Caki2 (cell line): ENCODE results near the gene EXD3. TPM values are rescaled to one million over a fixed set of nuclear protein-coding genes. Genes with fewer than 3 reads are reported as not detected.
"Not testable (repeated sequence)": the region's sequence is repeated elsewhere in the genome, so short reads cannot be mapped to it uniquely, and the experiment has no call there.

Source experiments
- DNase-seq: peaks from one replicate; pipeline ENCODE4 v3.0.0-alpha.2; 2015; ENCODE audit warnings: low read depth
- in situ Hi-C: cut with HindIII; loops from 2 replicates; pipeline ENCODE4 v1.10.0; 2016; ENCODE audit warnings: low sequenced_read_pairs, low pct_unique_long_range_greater_than_20kb, mixed read lengths
- total RNA-seq: library from RNA; depleted of rRNA; stranded (reverse); fragments of >200 nt; shearing (Covaris generic); gene quantifications from 2 replicates; pipeline ENCODE4 v1.2.3, GENCODE V29; 2014; ENCODE audit warnings: low replicate concordance

EXD3 gene
- total RNA-seq, 1 experiment from 2014 or later, result 5.3 TPM

DNA sequence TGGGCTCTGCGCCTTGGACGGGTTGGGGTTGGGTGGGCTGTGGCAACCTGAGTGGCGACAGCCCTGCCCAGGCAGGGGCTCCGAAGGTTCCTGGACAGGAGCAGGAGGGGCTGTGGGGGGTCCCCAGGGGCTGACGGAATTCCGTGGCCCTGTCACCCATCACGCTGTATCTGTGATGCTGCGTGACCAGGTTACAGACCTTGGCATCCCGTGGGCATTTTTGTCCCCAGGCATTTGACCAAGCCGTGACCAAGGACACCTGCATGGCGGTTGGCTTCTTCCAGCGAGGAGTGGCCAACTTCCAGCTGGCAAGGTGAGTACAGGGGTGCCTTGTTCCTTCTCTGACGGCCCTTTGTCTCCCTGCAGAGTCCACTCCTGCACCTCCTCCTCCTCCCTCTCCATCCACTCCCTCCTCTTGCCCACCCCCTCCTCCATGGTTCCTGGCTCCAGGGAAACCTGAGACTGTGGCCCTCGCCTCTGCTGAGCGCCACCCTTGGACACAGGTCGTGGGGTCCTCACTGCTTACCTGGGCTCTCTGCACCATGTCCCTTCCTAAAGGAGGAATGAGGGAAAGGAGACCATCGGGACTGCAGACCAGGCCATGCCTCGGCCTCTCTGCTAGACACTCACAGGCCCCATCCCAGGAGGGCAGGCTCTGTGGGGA lies 3.2 kb upstream of the EXD3 start:
- in situ Hi-C loops, result no loop called here
- no peak for DNase-seq

DNA sequence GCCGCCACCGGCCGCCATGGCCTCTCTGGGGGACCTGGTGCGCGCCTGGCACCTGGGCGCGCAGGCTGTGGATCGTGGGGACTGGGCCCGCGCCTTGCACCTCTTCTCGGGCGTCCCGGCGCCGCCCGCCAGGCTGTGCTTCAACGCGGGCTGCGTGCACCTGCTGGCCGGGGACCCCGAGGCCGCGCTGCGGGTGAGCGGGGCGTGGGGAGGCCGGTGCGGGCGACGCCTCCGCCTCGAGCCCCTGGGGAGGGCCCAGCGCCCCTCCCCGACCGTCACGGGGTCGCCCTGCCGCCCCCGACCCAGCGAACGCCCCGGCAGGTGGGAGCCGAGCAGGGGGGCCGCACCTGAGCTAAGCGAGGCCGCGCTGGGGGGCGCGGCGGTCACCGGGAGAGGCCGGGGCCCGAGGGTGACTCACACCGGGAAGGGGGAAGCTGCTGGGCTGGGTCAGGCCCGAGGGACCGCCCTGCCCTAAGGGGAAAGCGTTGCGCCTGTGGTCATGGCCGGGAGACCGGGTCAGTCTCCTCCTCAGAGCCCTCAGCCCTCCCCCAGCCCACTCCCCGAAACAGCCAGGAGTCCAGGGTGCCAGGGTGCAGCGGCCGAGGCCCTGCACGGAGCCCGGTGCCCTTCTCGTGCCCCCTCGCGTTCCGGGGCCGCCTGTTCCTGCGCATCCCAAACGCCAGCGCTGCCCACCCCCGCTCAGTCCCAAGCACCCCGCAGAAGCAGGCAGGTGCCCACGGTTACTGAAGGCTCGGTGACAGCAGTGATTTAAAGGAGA lies 741 bp upstream of the EXD3 start:
- in situ Hi-C loops, result no loop called here
- DNase-seq, result peak; percentile 40

DNA sequence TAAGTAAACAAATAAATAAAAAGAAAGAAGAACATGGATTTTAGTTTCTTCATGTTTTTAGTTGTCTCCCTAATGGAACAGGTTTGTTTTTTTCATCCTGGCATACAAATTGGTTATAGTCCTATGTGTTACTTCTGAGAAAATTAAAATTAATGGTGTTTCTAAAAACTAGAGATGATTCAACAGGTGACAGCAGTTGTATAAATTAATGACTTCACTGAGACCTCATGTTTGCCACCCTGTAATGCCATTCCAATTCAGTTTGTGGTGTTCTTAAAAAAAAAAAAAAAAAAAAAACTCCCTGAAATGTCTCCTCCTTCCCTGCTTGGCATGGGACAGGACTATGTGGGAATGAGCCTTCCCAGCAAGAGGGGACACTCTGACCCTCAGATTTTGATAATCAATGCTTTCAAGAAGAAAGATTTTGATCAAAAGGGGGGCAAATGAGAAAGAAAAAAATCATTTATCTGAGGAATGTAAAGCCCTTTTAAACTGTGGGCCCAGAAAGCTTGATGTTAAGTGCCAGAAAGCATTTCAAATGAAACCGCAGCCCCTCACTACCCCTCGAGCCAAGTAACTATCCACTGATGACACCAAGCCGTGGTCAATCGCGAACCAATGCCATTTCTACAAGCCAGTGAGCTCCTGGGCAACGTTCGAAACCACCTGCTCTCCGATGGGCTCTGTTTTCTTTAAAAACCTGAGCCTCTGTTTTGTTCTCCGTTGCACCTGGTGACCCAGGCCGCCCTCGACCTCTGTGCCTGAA lies 941 bp downstream of the EXD3 start:
- no peak for DNase-seq
- in situ Hi-C loops, result no loop called here

DNA sequence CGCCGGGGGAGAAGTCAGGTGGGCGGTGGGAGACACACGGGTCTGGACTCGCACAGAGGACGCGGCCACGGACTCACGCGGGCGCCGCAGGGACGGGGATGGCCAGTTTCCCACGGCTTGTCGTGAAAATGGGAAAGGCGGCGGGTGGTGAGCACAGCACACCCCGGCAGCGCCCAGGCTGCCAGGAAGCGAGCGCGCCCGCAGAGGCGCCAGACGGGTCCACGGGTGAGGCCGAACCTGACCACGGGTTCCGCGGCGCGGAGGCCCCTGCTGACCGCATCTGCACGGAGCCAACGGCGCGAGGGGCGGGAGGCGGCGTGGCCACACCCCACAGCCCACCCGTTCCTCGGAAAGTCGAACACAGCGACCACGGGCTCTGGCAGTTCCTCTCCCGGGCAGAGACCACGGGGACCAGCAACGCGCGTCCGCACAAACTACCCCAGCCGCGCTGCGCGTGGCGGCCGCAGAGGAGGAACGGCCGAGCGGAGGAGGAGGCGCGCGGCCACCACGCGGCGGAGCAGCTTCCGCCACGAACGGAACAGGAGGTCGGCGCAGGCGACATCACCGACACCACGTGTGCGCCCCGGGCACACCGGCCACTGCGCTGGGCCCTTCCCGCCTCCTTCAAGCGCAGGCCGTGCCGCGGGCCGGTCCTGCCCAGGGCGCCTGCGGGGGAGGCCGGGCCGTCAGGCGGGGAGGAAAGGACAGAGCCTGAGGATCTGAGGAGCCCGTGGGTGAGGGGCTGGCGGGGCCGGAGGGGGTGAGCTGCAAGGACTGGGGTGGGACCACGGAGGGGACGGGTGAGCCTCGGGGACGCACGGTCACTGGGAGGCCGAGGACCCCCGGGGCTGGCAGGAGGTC lies 5.6 kb downstream of the EXD3 start:
- DNase-seq, result no peak
- in situ Hi-C loops, result no loop called here

DNA sequence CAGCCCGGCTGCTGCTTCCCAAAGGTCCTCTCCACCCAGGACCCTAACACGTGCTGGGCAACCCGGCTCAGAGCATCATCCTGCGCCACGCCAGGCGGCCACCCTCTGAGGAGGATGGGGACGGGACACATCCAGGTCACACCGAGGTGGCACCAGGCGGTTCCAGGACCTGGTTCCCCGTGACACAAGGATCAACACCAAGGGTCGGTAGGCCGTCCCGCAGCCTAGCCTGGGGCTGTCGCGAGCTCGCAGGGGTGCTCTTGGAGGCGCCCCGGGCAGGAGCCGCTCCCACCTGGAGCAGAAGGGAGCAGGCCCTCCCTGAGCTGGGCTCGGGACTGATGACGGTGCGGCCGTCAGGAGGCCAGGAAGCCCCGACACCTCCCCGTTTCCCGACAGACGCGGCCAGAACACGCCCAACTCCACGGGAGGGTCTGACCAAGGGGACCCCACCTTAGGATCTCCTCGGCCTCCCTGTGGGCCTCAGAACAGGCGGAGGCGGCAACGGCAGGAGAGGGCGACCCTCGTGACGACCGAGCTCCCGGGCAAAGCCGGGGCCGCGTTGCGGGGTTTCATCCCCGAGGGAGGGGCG lies 6.3 kb downstream of the EXD3 start:
- in situ Hi-C loops, result no loop called here
- DNase-seq, result no peak

DNA sequence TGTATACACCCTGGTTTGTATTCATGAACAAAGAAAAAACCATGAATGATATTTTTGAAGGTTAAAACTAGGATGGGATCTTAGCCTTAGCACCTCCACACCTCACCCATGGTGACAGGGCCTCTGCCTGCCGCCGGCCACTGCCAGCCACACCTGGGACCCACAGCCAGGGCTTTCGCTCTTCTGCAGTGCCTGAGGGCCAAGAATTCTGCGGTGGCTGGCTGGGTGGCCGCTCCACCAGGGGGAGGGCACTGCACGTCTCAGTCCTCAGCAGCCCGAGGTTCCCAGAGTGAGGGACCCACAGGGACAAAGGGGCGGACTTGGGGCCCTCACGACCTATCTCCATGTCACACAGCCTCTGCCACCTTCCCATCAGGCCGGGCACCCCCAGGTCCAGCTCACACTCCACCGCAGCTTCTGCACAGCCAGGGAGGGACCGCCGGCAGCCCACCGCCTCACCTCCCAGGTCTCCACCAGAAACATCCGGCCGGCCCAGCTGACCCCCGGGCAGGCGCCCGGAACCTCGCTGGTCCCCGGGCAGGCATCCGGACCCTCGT lies 6.9 kb downstream of the EXD3 start:
- in situ Hi-C loops, result no loop called here
- no peak for DNase-seq

DNA sequence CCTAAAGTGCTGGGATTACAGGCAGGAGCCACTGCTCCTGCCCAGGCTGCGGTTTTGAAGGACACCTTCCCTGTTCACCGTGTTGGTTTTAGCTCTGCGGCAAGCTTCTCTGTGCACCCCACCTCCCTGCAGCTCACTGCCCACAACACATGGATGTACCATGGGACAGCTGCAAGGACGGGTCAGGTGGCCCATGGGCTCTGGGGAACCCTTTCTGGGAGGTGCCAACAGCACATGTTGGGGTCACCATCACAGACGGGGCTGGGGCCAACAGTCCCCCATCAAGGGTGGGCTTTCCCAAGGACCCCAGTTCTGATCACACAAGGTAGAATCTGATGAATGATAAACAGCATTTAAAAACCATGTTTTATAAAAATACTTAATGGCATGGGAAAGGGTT lies 7.5 kb downstream of the EXD3 start:
- in situ Hi-C loops, result no loop called here
- DNase-seq, result no peak

DNA sequence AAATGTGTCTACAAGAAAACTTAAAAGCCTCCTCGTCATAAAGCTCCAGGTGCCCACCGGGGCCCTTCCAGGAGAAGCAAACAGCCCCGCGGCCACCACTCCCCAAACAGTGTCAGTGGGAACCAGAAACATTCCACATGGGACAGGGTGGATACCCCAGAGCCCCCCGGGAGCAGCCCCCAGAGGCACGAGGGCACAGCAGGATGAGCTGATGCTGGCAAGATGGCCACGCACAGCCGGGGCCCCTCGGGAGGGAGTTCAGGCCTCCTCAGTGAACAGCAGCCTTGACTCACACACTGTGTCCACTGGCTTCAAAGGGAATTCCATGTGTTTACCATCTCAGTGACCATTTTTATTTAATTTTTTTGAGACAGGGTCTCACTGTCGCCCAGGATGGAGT lies 10.5 kb downstream of the EXD3 start:
- in situ Hi-C loops, result no loop called here
- peak; percentile 25 for DNase-seq

DNA sequence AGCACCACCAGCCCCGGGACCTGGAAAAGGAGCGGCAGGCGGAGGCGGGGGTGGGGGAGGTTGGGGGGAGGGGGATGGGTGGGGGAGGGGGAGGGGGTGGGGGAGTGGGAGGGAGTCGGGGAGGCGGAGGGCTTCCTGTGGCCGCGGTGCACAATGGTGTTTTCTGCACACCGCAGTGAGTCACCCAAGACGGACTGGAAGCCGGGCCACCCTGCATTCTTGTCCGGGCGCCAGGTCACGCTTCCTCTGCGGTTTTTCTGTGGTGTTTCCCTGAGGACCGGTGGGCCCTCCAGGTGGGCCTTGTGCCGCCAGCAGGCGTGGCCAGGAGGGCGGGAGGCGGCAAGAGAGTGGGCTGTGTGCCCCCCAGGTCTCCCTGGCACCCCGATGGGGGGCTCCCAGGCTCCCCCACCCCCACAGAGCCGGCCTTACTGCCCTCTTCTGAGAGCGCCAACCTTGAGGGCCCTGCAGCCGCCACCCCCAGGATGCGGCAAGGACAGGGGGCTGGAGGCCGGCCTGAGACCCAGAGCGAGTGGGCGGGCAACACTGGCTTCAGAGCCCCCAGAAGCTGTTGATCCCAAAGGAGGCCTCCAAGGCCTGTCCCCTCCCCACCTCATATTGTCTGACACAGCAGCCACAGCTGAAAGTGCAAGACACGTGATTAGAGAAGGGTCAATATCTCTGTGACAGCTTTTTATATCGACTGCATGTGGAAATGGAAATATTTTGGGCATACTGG lies 11.1 kb downstream of the EXD3 start:
- peak; percentile 81 for DNase-seq
- in situ Hi-C loops, result no loop called here

DNA sequence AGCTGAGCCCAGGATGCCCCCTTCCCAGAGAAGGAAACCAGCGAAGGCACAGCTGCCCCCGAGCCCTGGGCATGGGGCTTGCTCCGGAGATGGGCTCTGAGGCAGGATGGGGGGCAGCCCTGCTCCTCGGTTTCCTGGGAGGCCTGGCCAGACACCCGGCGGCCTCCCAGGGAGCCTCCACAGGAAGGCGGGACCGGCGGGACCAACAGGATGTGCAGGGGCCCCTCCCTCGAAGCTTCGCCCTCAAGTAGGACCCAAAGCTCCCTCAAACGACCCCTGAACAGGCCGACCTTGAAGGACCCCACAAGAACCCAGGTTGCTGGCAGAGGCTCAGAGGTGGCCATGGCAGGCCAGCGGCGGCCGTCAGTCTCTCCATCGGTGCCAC lies 11.7 kb downstream of the EXD3 start:
- in situ Hi-C loops, result no loop called here
- peak; percentile 20 for DNase-seq

DNA sequence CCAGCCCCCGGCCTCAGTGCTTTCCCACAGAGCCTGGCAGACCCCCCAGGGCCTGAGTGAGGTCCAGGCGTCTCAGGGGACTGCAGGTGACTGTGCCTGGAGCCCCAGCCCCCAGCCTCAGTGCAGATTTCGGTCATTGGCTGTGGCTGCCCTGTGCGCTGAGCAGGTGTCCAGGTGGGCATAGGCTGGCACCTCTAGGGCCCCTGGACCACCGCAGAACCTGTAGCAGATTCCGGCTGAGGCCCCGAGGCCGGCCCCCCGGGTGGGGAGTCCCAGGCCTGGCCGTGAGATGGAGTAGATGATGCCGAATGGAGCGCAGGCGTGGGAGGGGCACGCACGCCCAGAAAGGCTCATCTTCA lies 12.1 kb downstream of the EXD3 start:
- no peak for DNase-seq
- in situ Hi-C loops, result no loop called here

DNA sequence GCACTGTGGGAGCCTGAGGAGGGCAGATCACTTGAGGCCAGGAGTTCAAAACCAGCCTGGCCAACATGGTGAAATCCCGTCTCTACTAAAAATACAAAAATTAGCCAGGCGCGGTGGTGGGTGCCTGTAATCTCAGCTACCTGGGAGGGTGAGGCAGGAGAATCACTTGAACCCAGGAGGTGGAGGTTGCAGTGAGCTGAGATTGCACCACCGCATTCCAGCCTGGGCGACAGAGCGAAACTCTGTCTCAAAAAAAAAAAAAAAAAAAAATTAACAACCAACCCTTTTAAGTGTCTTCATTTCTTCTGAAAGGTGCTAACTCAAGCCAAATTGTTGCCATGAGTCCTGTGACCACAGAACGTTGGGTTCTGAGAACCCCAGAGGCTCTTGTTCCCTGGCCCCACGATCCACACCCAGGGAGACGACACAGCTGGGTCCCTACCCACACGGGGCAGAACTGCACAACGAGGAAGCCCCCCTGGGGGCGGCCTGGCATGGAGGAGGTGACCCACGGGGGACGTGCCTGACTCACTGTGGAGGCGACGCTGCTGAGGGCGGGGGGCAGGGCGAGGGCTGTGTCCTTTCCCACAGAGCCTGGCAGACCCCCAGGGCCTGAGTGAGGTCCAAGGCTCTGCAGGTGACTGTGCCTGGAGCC lies 12.6 kb downstream of the EXD3 start:
- in situ Hi-C loops, DNase-seq: not testable (repeated sequence)

DNA sequence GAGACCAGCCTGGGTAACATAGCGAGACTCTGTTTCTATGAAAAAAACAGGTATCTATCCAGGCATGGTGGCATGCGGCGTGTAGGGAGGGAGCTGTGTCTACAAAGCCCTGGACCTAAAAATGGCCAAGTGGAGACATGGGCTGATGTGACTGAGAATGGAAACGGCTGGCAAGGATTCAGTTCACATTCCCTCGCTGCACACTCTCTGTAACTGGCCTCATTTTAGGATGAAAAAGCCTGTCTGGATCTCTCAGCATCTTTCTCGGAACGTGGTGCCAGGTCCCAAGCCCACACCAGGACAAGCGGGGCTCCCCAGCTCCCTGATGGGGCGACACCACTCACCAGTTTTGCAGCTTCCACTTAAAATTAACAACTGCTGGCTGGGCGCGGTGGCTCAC lies 13.4 kb downstream of the EXD3 start:
- in situ Hi-C loops, result no loop called here
- no peak for DNase-seq

DNA sequence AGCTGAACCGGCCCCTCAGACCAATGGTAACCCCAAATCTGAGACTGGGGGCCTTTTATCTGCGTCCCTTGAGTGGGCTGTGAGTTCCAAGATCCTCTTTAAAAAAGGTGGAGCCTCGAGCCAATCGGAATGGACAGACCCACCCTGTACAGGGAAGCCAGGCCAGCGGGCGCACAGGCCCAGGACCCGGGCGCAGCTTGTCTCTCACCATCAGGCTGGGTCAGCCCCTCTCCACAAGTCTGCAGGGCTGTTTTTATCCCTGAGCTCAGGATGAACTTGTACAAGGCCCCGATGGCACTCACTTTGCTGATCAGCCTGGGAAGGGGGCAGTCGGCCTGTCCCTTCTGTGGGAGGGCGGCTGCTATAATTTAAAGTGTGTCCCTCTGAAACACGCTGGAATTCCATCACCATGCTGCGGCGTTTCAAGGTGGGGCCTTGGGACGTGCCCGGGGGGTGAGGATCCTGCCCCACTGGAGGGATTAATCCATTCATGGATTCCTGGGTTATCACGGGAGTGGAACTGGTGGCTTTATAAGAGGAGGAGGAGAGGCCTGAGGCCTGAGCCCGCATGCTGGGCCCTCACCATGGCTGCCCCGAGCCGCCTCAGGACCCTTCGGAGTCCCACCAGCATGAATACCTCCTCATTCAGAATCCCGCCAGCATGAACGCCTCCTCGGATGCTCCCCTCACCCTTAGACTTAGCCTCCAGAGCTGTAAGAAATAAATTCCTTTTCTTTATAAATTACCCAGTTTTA lies 14.1 kb downstream of the EXD3 start:
- in situ Hi-C loops, result no loop called here
- no peak for DNase-seq

DNA sequence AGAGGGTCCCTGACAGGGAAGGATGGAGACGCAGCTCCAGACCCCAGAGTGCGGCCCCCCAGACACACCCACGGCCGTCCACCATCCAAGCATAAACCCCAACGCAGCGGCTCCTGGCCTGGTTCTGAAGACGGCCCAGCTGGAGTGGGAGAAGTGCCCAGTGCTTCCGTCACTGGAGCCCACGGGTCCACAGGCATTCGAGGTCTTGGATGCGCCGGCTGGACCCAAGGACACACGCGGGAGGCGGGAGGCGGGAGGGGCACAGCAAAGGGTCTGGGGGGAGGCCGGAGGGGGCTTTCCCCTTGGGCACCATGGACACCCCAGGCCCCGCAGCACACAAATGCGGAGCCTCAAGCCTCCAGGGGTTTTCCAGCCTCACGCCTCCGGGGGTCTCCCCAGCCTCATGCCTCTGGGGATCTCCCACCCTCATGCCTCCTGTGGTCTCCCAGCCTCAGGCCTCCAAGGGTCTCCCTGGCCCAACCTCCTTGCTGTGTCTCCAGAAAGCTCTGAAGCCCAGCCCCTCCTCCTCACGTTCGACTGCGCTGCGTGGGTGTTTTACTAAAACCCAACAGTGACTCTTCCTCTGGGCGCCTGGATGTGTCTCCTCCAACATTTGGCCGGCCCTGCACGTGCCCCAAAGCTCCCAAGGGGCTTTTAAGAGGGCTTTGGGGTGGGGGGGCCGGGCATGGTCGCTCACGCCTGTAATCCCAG lies 15.2 kb downstream of the EXD3 start:
- DNase-seq, result no peak
- in situ Hi-C loops, result no loop called here
